Cardiac muscle cell (in vitro differentiated cells and primary cell): ENCODE results near the gene AMZ1. TPM values are rescaled to one million over a fixed set of nuclear protein-coding genes. Genes with fewer than 3 reads are reported as not detected.
A peak's percentile ranks its signal among the peaks of the same experiment; 100 is the strongest.
"Not testable (repeated sequence)": the region's sequence is repeated elsewhere in the genome, so short reads cannot be mapped to it uniquely, and the experiment has no call there.

ENCODE experiments used
- DNase-seq, 2 donors: peaks; one replicate each; pipeline versions ENCODE4 v3.0.0 to v3.0.0-alpha.2; 2010 to 2017; ENCODE audit warnings: low read depth in 1 of 2, low spot score in 1 of 2
- H3K27ac ChIP-seq: fragments of 200-600 bp; sonication (generic); 2 replicates; pipeline ENCODE4 v1.5.1; 2016
- H3K27me3 ChIP-seq: fragments of 200-600 bp; sonication (generic); 2 replicates; pipeline ENCODE4 v1.6.0; 2016; ENCODE audit warnings: control low read depth
- H3K36me3 ChIP-seq: fragments of 200-600 bp; sonication (generic); 2 replicates; pipeline ENCODE4 v1.5.1; 2016; ENCODE audit warnings: control low read depth
- H3K4me1 ChIP-seq: fragments of 200-600 bp; sonication (generic); 2 replicates; pipeline ENCODE4 v1.8.1; 2017; ENCODE audit warnings: low read depth, mild to moderate bottlenecking, mixed run types
- H3K4me3 ChIP-seq: fragments of 200-600 bp; sonication (generic); 2 replicates; pipeline ENCODE4 v1.5.1; 2016; ENCODE audit warnings: mild to moderate bottlenecking
- H3K9me3 ChIP-seq: fragments of 200-600 bp; sonication (generic); 2 replicates; pipeline ENCODE4 v1.5.1; 2017; ENCODE audit warnings: low read depth, mild to moderate bottlenecking, control low read depth
- CTCF ChIP-seq: IDR thresholded peaks from 2 replicates; pipeline ENCODE4 v1.5.1; 2012; ENCODE audit warnings: low read depth, mild to moderate bottlenecking, low read length
- polyA plus RNA-seq: library from polyadenylated mRNA; unstranded; fragments of >200 nt; fragmentation: Nextera tagmentation; extraction: Ambion mirVana; gene quantifications from 2 replicates; pipeline ENCODE4 v1.2.1, GENCODE V29; 2016
- total RNA-seq: library from RNA; depleted of rRNA; stranded (reverse); fragments of >200 nt; gene quantifications from 2 replicates; pipeline ENCODE4 v1.2.3, GENCODE V29; 2016

AMZ1 gene
- total and polyA plus RNA-seq, 2 experiments from 2014 or later: 0.80 to 1.6 TPM

- no peak overlapping the region for H3K27ac ChIP-seq
- no peak for DNase-seq
- no peak overlapping the region for H3K4me3 ChIP-seq
- no peaks in the 10 kb centered on the region for H3K9me3 ChIP-seq
- no peaks in the 10 kb centered on the region for H3K4me1 ChIP-seq
- H3K36me3 ChIP-seq: no peaks in the 10 kb centered on the region
- H3K27me3 ChIP-seq: peaks cover 4% of the 10 kb centered on the region
- TF ChIP-seq CTCF: no peak
These were observed 20.2 kb upstream of the AMZ1 start for GRCh38 chr7:2667843-2668242.

- Histone ChIP-seq H3K27ac (no peak overlapping the region), H3K4me1 (no peaks in the 10 kb centered on the region), H3K36me3 (no peaks in the 10 kb centered on the region), H3K9me3 (no peaks in the 10 kb centered on the region), H3K27me3 (peaks cover 4% of the 10 kb centered on the region), H3K4me3 (no peak overlapping the region)
- TF ChIP-seq CTCF: no peak
- DNase-seq: peak in 1 of 2 donors; percentile 72
These were observed 19.6 kb upstream of the AMZ1 start for GRCh38 chr7:2668401-2668800.

GRCh38 chr7:2670171-2670570 is 17.8 kb upstream of the AMZ1 start:
- DNase-seq: no peak
- H3K27ac ChIP-seq: no peak overlapping the region
- H3K9me3 ChIP-seq: no peaks in the 10 kb centered on the region
- no peaks in the 10 kb centered on the region for H3K4me1 ChIP-seq
- H3K4me3 ChIP-seq: no peak overlapping the region
- no peaks in the 10 kb centered on the region for H3K36me3 ChIP-seq
- peaks cover 4% of the 10 kb centered on the region for H3K27me3 ChIP-seq
- no peak for TF ChIP-seq CTCF

- Histone ChIP-seq H3K27ac (no peak overlapping the region), H3K36me3 (no peaks in the 10 kb centered on the region), H3K4me3 (no peak overlapping the region), H3K4me1 (no peaks in the 10 kb centered on the region), H3K9me3 (no peaks in the 10 kb centered on the region), H3K27me3 (peaks cover 4% of the 10 kb centered on the region)
- DNase-seq: peak; percentile 64 to 83
- peak; percentile 87 for TF ChIP-seq CTCF
These were observed 17.1 kb upstream of the AMZ1 start for GRCh38 chr7:2670720-2671391.

- H3K27me3 ChIP-seq, H3K4me1 ChIP-seq, H3K4me3 ChIP-seq, DNase-seq, H3K36me3 ChIP-seq, H3K9me3 ChIP-seq, H3K27ac ChIP-seq: not testable (repeated sequence)
These were observed 14.8 kb upstream of the AMZ1 start for GRCh38 chr7:2673214-2673613.

- H3K27me3 ChIP-seq: peaks cover 4% of the 10 kb centered on the region
- DNase-seq: no peak
- H3K36me3 ChIP-seq: no peaks in the 10 kb centered on the region
- H3K27ac ChIP-seq: no peak overlapping the region
- H3K9me3 ChIP-seq: no peaks in the 10 kb centered on the region
- no peak for TF ChIP-seq CTCF
- H3K4me3 ChIP-seq: no peak overlapping the region
- no peaks in the 10 kb centered on the region for H3K4me1 ChIP-seq
These were observed 14.1 kb upstream of the AMZ1 start for GRCh38 chr7:2673934-2674333.
